ENCODE results near the gene SHROOM1. TPM values are rescaled to one million over a fixed set of nuclear protein-coding genes. Genes with fewer than 3 reads are reported as not detected.

SHROOM1 gene
- total and polyA plus RNA-seq, 9 of the 15 experiments (the other 6 are each of a cell fraction or from before 2014, with no cell fraction given) = 0.44 to 26.5 (median 11.9) TPM

GRCh38 chr5:132866342-132867045 is 36.0 kb upstream of the SHROOM1 start, which contains the start of the genes GDF9 and UQCRQ (continued):
- no peak for TF ChIP-seq ZHX1 (conservative IDR thresholded peaks at IDR 0.05; ENCODE audit: low read length)
- TF ChIP-seq THRAP3 (IDR thresholded peaks at IDR 0.05; ENCODE audit: borderline replicate concordance) = no peak
- peak in 2 of 3 experiments; percentile 29 to 71; a peak in 3 of 6 replicates for TF ChIP-seq ZBTB11 (CRISPR knock-in tag; IDR thresholded peaks at IDR 0.05)
- TF ChIP-seq TRIM25 (IDR thresholded peaks at IDR 0.05; ENCODE audit: borderline replicate concordance) = no peak
- TF ChIP-seq EP400 (IDR thresholded peaks at IDR 0.05) = peak; percentile 91
- TF ChIP-seq ZNF280B (CRISPR knock-in tag; IDR thresholded peaks at IDR 0.05) = no peak
- TF ChIP-seq RBM22 (IDR thresholded peaks at IDR 0.05; ENCODE audit: low read depth, low read length, poor library complexity, severe bottlenecking) = no peak
- TF ChIP-seq ZNF707 (CRISPR knock-in tag; conservative IDR thresholded peaks at IDR 0.05) = no peak
- TF ChIP-seq TCF3 (CRISPR knock-in tag; IDR thresholded peaks at IDR 0.05) = no peak
- TF ChIP-seq ZNF551 (CRISPR knock-in tag; IDR thresholded peaks at IDR 0.05) = no peak
- peak; percentile 89 for TF ChIP-seq L3MBTL2 (IDR thresholded peaks at IDR 0.05)
- TF ChIP-seq HSF4 (CRISPR knock-in tag; IDR thresholded peaks at IDR 0.05; ENCODE audit: borderline replicate concordance) = no peak
- TF ChIP-seq ZNF778 (CRISPR knock-in tag; IDR thresholded peaks at IDR 0.05) = no peak
- peak; percentile 90 for TF ChIP-seq POLR2AphosphoS2 (IDR thresholded peaks at IDR 0.05; ENCODE audit: low read length)
- TF ChIP-seq SMAD1 (IDR thresholded peaks at IDR 0.05; ENCODE audit: low read depth, low read length, partially characterized antibody) = peak; percentile 69
- TF ChIP-seq BCL6 (CRISPR knock-in tag; IDR thresholded peaks at IDR 0.05) = no peak
- TF ChIP-seq USF1 (CRISPR knock-in tag; IDR thresholded peaks at IDR 0.05) = peak; percentile 70

Measured in K562 (cell line).